Measurements from ENCODE around the gene SYNE3. TPM values are rescaled to one million over a fixed set of nuclear protein-coding genes. Genes with fewer than 3 reads are reported as not detected.
A peak's percentile ranks its signal among the peaks of the same experiment; 100 is the strongest.

Gene SYNE3
- total and polyA plus RNA-seq, 5 donors from 2014 or later: 2.7 to 71.7 (median 4.1) TPM

DNA sequence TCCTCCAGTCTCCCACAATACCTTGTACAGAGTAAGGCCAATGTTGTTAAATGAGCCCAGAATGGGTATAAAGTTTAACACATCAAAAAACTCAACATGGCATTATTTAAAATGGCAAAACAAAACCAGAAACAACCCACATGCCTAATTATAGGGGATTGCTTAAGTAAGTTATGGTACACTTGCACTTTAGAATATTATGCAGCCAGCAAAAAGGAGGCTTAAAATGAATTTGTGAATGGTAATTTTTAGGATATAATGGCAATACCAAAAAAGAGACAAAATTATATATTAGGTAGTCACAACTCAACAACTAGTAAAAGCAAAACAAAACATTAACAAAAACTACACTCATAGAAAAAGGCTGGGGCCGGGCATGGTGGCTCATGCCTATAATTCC lies 39.7 kb downstream of the SYNE3 start:
- Histone ChIP-seq H3K27ac (ENCODE audit: insufficient read depth, low read length, poor library complexity, severe bottlenecking) (no peak overlapping the region), H3K9me3 (ENCODE audit: control insufficient read depth in 2 of 2, low read length in 2 of 2) (no peaks in the 10 kb centered on the region), H3K36me3 (ENCODE audit: control insufficient read depth, insufficient read depth, low read length) (peaks cover 46% of the 10 kb centered on the region), H3K27me3 (ENCODE audit: control insufficient read depth, insufficient read depth, low read length) (no peaks in the 10 kb centered on the region), H3K4me3 (ENCODE audit: low read depth, low read length) (no peak overlapping the region), H3K4me1 (ENCODE audit: control insufficient read depth, insufficient read depth, low read length, poor library complexity, severe bottlenecking) (peaks cover 27% of the 10 kb centered on the region)
- H3K27ac Mint-ChIP-seq: peak overlapping the region in 1 of 3 donors; percentile 80
- DNase-seq (no peak), ATAC-seq (ENCODE audit: low read depth in 2 of 2) (no peak)
- H3K9me3 Mint-ChIP-seq: peaks cover 0 to 2% (median 0%) of the 10 kb centered on the region in 7 donors
- H3K36me3 Mint-ChIP-seq: peaks cover 41% of the 10 kb centered on the region
- H3K4me1 Mint-ChIP-seq: peaks cover 11 to 69% (median 31%) of the 10 kb centered on the region in 4 donors
- H3K27me3 Mint-ChIP-seq: no peaks in the 10 kb centered on the region
- H3K4me3 Mint-ChIP-seq: no peak overlapping the region

DNA sequence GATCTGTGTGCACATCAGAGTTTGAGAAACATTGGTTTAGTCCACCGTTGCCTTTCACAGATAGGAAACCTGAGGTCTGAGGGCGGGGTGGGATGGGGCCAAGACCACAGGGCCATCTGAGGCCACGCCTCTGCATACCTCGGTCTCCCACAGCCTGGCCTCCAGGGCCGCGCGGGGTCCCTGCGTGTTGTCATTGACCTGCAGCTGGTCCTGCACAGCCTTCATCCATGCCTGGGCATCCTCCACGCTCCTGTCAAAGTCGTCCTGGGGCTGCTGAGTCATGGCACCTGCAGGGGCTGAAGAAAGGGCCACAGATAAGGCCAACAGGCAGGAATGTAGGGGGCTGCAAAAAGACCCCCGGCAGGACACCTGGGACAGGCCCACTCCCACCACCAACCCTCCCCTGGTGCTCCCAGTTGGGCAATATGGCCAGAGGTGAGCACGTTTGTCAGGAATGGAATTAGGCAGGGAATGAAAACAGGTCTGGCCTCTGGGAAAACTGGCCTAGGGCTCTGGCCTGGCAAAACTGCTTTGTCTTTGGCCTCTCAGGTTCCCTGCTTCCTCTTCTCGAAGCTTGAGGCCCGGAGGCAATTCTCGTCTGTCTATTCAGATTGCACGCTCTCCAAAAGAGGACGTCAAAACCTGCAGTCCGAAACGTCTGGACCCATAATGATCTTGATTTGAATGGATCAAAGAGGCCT lies 40.8 kb downstream of the SYNE3 start:
- H3K36me3 ChIP-seq (ENCODE audit: control insufficient read depth, insufficient read depth, low read length): peaks cover 56% of the 10 kb centered on the region
- Mint-ChIP-seq H3K27ac (peak overlapping the region in 1 of 3 donors; percentile 80), H3K27me3 (no peaks in the 10 kb centered on the region), H3K9me3 (peaks cover 0 to 2% (median 0%) of the 10 kb centered on the region in 7 donors), H3K4me1 (peaks cover 13 to 64% (median 28%) of the 10 kb centered on the region in 4 donors), H3K36me3 (peaks cover 45% of the 10 kb centered on the region), H3K4me3 (no peak overlapping the region)
- no peaks in the 10 kb centered on the region for H3K9me3 ChIP-seq (ENCODE audit: control insufficient read depth in 2 of 2, low read length in 2 of 2)
- H3K4me3 ChIP-seq (ENCODE audit: low read depth, low read length): no peak overlapping the region
- peaks cover 20% of the 10 kb centered on the region for H3K4me1 ChIP-seq (ENCODE audit: control insufficient read depth, insufficient read depth, low read length, poor library complexity, severe bottlenecking)
- DNase-seq (no peak), ATAC-seq (ENCODE audit: low read depth in 2 of 2) (no peak)
- H3K27me3 ChIP-seq (ENCODE audit: control insufficient read depth, insufficient read depth, low read length): no peaks in the 10 kb centered on the region
- no peak overlapping the region for H3K27ac ChIP-seq (ENCODE audit: insufficient read depth, low read length, poor library complexity, severe bottlenecking)

DNA sequence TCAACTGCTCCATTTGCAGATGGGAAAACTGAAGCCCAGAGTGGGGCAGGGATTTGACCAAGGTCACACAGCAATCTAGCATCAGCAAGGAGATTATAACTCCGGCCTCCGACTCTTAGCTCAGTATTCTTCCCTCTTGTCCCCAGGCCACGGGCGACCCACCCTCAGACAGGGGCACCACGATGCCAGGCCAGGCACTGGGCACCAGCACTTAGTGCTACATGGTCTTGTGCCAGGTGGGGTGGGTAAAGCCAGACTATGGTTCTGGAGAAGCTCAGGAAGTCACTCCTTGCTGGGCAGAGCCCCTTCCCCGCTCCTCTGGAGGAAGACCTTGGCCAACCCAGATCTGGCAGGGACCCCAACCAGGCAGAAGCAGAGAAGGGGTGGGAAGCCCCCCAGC lies 41.5 kb downstream of the SYNE3 start:
- H3K36me3 Mint-ChIP-seq: peaks cover 40% of the 10 kb centered on the region
- H3K27ac ChIP-seq (ENCODE audit: insufficient read depth, low read length, poor library complexity, severe bottlenecking): no peak overlapping the region
- DNase-seq (no peak), ATAC-seq (ENCODE audit: low read depth in 2 of 2) (no peak)
- no peaks in the 10 kb centered on the region for H3K27me3 ChIP-seq (ENCODE audit: control insufficient read depth, insufficient read depth, low read length)
- peaks cover 12% of the 10 kb centered on the region for H3K4me1 ChIP-seq (ENCODE audit: control insufficient read depth, insufficient read depth, low read length, poor library complexity, severe bottlenecking)
- no peak overlapping the region for H3K27ac Mint-ChIP-seq
- H3K4me3 Mint-ChIP-seq: no peak overlapping the region
- H3K9me3 ChIP-seq (ENCODE audit: control insufficient read depth in 2 of 2, low read length in 2 of 2): no peaks in the 10 kb centered on the region
- H3K9me3 Mint-ChIP-seq: no peaks in the 10 kb centered on the region
- H3K4me1 Mint-ChIP-seq: peaks cover 13 to 58% (median 21%) of the 10 kb centered on the region in 4 donors
- H3K27me3 Mint-ChIP-seq: no peaks in the 10 kb centered on the region
- H3K36me3 ChIP-seq (ENCODE audit: control insufficient read depth, insufficient read depth, low read length): peaks cover 61% of the 10 kb centered on the region
- H3K4me3 ChIP-seq (ENCODE audit: low read depth, low read length): no peak overlapping the region

DNA sequence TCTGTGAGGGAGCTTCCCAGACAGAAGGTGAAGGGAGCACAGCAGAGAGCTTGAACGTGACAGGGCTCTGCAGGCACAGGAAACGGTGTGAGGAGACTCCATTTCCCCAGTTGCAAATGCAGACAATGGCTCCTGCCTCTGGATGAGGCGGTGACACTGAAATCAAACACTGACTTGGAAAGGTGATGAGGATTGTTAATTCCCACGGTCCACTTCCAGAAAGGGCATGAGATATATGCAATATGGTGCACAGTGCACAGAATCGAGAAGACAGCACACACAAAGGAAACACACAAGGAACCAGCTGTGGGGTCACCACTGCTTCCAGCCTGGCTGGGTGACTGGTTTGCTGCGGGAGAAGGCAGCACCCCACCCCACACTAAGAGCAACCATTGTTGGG lies 42.0 kb downstream of the SYNE3 start:
- H3K4me3 ChIP-seq (ENCODE audit: low read depth, low read length): no peak overlapping the region
- Mint-ChIP-seq H3K27me3 (no peaks in the 10 kb centered on the region), H3K4me3 (no peak overlapping the region), H3K9me3 (no peaks in the 10 kb centered on the region), H3K27ac (peak overlapping the region in 1 of 3 donors; percentile 65), H3K36me3 (peaks cover 44% of the 10 kb centered on the region), H3K4me1 (peaks cover 13 to 56% (median 19%) of the 10 kb centered on the region in 4 donors)
- H3K36me3 ChIP-seq (ENCODE audit: control insufficient read depth, insufficient read depth, low read length): peaks cover 65% of the 10 kb centered on the region
- DNase-seq: no peak
- H3K9me3 ChIP-seq (ENCODE audit: control insufficient read depth in 2 of 2, low read length in 2 of 2): no peaks in the 10 kb centered on the region
- no peak overlapping the region for H3K27ac ChIP-seq (ENCODE audit: insufficient read depth, low read length, poor library complexity, severe bottlenecking)
- H3K27me3 ChIP-seq (ENCODE audit: control insufficient read depth, insufficient read depth, low read length): no peaks in the 10 kb centered on the region
- H3K4me1 ChIP-seq (ENCODE audit: control insufficient read depth, insufficient read depth, low read length, poor library complexity, severe bottlenecking): peaks cover 8% of the 10 kb centered on the region
- ATAC-seq (ENCODE audit: low read depth in 2 of 2): no peak

DNA sequence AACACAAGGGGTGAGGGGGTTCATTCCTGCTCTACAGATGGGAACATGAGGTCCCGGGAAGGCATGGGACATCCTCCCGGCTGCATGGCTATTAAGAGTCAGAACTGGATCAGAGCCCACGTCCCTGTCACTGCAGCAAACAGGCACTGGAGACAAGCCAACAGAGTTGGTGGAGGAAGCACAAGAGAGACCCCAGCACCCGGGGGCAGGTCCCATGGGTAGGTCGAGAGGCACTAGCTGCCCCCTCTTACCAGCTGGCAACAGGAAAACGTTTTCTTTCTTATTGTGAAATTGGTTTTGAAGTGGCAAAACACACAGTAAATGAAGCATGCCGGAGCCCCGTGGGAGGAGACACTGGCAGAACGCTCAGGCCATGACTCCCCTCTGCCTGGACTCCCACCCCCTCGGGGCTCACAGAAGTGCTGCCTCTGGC lies 43.6 kb downstream of the SYNE3 start:
- Histone ChIP-seq H3K4me3 (ENCODE audit: low read depth, low read length) (no peak overlapping the region), H3K9me3 (ENCODE audit: control insufficient read depth in 2 of 2, low read length in 2 of 2) (no peaks in the 10 kb centered on the region), H3K27me3 (ENCODE audit: control insufficient read depth, insufficient read depth, low read length) (no peaks in the 10 kb centered on the region), H3K27ac (ENCODE audit: insufficient read depth, low read length, poor library complexity, severe bottlenecking) (no peak overlapping the region), H3K36me3 (ENCODE audit: control insufficient read depth, insufficient read depth, low read length) (peaks cover 79% of the 10 kb centered on the region), H3K4me1 (ENCODE audit: control insufficient read depth, insufficient read depth, low read length, poor library complexity, severe bottlenecking) (no peaks in the 10 kb centered on the region)
- Mint-ChIP-seq H3K27me3 (no peaks in the 10 kb centered on the region), H3K4me3 (peak overlapping the region in 1 of 4 donors; percentile 50), H3K4me1 (peaks cover 13 to 49% (median 19%) of the 10 kb centered on the region in 4 donors), H3K36me3 (peaks cover 48% of the 10 kb centered on the region), H3K9me3 (no peaks in the 10 kb centered on the region), H3K27ac (peak overlapping the region in 2 of 3 donors; percentile 81 to 91)
- ATAC-seq (ENCODE audit: low read depth in 2 of 2) (no peak), DNase-seq (no peak)

DNA sequence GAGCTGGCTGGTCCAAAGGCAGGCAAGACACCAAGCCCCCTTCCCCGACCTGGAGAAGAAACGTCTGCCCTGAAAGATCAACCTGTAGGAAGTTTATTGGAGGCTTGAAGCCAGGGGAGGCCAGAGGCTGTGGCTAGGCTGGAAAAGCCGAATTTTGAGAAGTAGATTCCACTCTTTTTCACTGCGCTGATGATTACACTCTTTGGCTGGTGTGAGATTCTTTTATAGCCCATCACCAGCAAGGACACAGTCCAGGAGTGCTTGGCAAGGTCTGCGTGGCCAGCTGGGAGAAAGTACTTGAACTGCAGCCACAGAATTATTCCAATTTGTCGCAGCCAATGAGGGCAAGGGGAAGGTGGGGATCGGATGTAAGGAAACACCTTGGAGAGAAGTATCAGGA lies 45.0 kb downstream of the SYNE3 start:
- H3K9me3 Mint-ChIP-seq: no peaks in the 10 kb centered on the region
- H3K4me1 Mint-ChIP-seq: peaks cover 10 to 50% (median 14%) of the 10 kb centered on the region in 4 donors
- Histone ChIP-seq H3K4me1 (ENCODE audit: control insufficient read depth, insufficient read depth, low read length, poor library complexity, severe bottlenecking) (no peaks in the 10 kb centered on the region), H3K36me3 (ENCODE audit: control insufficient read depth, insufficient read depth, low read length) (peaks cover 92% of the 10 kb centered on the region), H3K4me3 (ENCODE audit: low read depth, low read length) (no peak overlapping the region), H3K27me3 (ENCODE audit: control insufficient read depth, insufficient read depth, low read length) (no peaks in the 10 kb centered on the region), H3K27ac (ENCODE audit: insufficient read depth, low read length, poor library complexity, severe bottlenecking) (no peak overlapping the region), H3K9me3 (ENCODE audit: control insufficient read depth in 2 of 2, low read length in 2 of 2) (no peaks in the 10 kb centered on the region)
- H3K27ac Mint-ChIP-seq: peak overlapping the region in 2 of 3 donors; percentile 78 to 91
- H3K4me3 Mint-ChIP-seq: peak overlapping the region in 1 of 4 donors; percentile 24
- DNase-seq (no peak), ATAC-seq (ENCODE audit: low read depth in 2 of 2) (no peak)
- peaks cover 49% of the 10 kb centered on the region for H3K36me3 Mint-ChIP-seq
- no peaks in the 10 kb centered on the region for H3K27me3 Mint-ChIP-seq

DNA sequence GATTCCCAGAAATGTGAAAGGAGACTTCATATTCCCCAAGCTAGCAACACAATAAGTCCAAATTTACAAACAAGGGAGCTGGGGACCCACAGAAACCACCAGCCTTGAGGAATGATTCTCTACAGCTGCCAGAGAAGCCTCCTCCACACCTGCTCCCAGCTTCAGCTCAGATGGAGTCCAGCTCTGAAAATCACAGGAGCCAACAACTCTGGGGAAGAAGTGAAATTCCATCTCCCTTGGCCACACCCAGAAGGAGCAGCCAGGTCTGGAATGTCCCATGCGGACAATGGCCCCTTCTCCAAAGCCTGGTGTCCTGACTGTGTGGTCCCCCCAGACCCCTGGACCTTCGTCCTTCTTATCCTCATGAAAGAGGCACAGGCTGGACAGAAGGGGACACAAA lies 45.4 kb downstream of the SYNE3 start:
- H3K27me3 ChIP-seq (ENCODE audit: control insufficient read depth, insufficient read depth, low read length): no peaks in the 10 kb centered on the region
- H3K4me1 Mint-ChIP-seq: peaks cover 5 to 48% (median 12%) of the 10 kb centered on the region in 4 donors
- DNase-seq: no peak
- H3K27ac ChIP-seq (ENCODE audit: insufficient read depth, low read length, poor library complexity, severe bottlenecking): no peak overlapping the region
- H3K9me3 Mint-ChIP-seq: no peaks in the 10 kb centered on the region
- ATAC-seq (ENCODE audit: low read depth in 2 of 2): no peak
- no peaks in the 10 kb centered on the region for H3K27me3 Mint-ChIP-seq
- H3K36me3 ChIP-seq (ENCODE audit: control insufficient read depth, insufficient read depth, low read length): peaks cover 93% of the 10 kb centered on the region
- peaks cover 44% of the 10 kb centered on the region for H3K36me3 Mint-ChIP-seq
- no peak overlapping the region for H3K4me3 Mint-ChIP-seq
- no peaks in the 10 kb centered on the region for H3K9me3 ChIP-seq (ENCODE audit: control insufficient read depth in 2 of 2, low read length in 2 of 2)
- H3K27ac Mint-ChIP-seq: peak overlapping the region; percentile 48 to 91 (median 81)
- peaks cover 4% of the 10 kb centered on the region for H3K4me1 ChIP-seq (ENCODE audit: control insufficient read depth, insufficient read depth, low read length, poor library complexity, severe bottlenecking)
- H3K4me3 ChIP-seq (ENCODE audit: low read depth, low read length): no peak overlapping the region

DNA sequence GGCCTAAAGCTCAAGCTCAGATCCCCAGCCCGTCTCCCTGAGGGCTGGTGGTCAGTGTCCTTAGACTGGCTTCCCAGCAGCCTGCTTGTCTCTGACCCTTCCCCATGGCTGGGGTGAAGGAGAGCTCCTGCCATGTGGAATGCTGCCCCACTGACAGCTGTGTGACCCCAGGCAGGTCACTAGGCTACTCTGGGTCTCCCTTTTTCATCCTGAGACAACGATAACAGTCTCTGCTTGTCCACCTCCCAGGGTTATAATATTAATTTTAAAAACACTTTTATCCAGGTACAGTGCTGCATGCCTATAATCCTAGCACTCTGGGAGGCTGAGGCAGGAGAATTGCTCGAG lies 47.3 kb downstream of the SYNE3 start:
- Mint-ChIP-seq H3K4me1 (peaks cover 12 to 62% (median 26%) of the 10 kb centered on the region in 4 donors), H3K36me3 (peaks cover 54% of the 10 kb centered on the region), H3K27me3 (no peaks in the 10 kb centered on the region), H3K27ac (peak overlapping the region in 2 of 3 donors; percentile 85 to 90), H3K9me3 (no peaks in the 10 kb centered on the region), H3K4me3 (no peak overlapping the region)
- Histone ChIP-seq H3K27ac (ENCODE audit: insufficient read depth, low read length, poor library complexity, severe bottlenecking) (peak overlapping the region; percentile 37), H3K9me3 (ENCODE audit: control insufficient read depth in 2 of 2, low read length in 2 of 2) (no peaks in the 10 kb centered on the region), H3K4me1 (ENCODE audit: control insufficient read depth, insufficient read depth, low read length, poor library complexity, severe bottlenecking) (peaks cover 22% of the 10 kb centered on the region), H3K4me3 (ENCODE audit: low read depth, low read length) (no peak overlapping the region), H3K36me3 (ENCODE audit: control insufficient read depth, insufficient read depth, low read length) (peaks cover 84% of the 10 kb centered on the region), H3K27me3 (ENCODE audit: control insufficient read depth, insufficient read depth, low read length) (no peaks in the 10 kb centered on the region)
- DNase-seq: no peak
- ATAC-seq (ENCODE audit: low read depth in 2 of 2): no peak
